Nephron (organoid): ENCODE results near the gene CDKN1A.

Source experiments
- H3K27ac Mint-ChIP-seq, 3 experiments: 2 replicates each; pipeline ENCODE4 v1.8.0; 2020; ENCODE audit warnings: mixed read lengths in 3 of 3, mild to moderate bottlenecking in 2 of 3, moderate library complexity in 1 of 3
- H3K27me3 Mint-ChIP-seq: 2 replicates; pipeline ENCODE4 v1.8.0; 2021; ENCODE audit warnings: low read depth, mild to moderate bottlenecking, moderate library complexity, mixed read lengths
- H3K36me3 Mint-ChIP-seq: 2 replicates; pipeline ENCODE4 v1.8.0; 2020; ENCODE audit warnings: low read depth, mixed read lengths
- H3K4me1 Mint-ChIP-seq: 2 replicates; pipeline ENCODE4 v1.8.0; 2020; ENCODE audit warnings: mixed read lengths
- H3K4me3 Mint-ChIP-seq, 3 experiments: 2 replicates each; pipeline ENCODE4 v1.8.0; 2020; ENCODE audit warnings: mild to moderate bottlenecking in 3 of 3, mixed read lengths in 3 of 3, moderate library complexity in 2 of 3
- H3K9me3 Mint-ChIP-seq: 2 replicates; pipeline ENCODE4 v1.8.0; 2020; ENCODE audit warnings: mixed read lengths
- TF ChIP-seq, protein P1 (sequence below), 3 experiments: fragments of 200-600 bp; sonication (generic); IDR thresholded peaks; one replicate each; pipeline ENCODE4 v1.5.0; 2021; ENCODE audit warnings: antibody characterized with exemption in 3 of 3; ENCODE audit not compliant: unreplicated experiment in 3 of 3

Gene CDKN1A

GRCh38 chr6:36685926-36686667, 7.6 kb downstream of the CDKN1A start:
- H3K36me3 Mint-ChIP-seq: peaks cover 12% of the 10 kb centered on the region
- no peak overlapping the region for H3K27ac Mint-ChIP-seq
- no peaks in the 10 kb centered on the region for H3K9me3 Mint-ChIP-seq
- H3K4me3 Mint-ChIP-seq: no peak overlapping the region
- H3K27me3 Mint-ChIP-seq: no peaks in the 10 kb centered on the region
- H3K4me1 Mint-ChIP-seq: peaks cover 15% of the 10 kb centered on the region
- TF ChIP-seq, protein P1, sequence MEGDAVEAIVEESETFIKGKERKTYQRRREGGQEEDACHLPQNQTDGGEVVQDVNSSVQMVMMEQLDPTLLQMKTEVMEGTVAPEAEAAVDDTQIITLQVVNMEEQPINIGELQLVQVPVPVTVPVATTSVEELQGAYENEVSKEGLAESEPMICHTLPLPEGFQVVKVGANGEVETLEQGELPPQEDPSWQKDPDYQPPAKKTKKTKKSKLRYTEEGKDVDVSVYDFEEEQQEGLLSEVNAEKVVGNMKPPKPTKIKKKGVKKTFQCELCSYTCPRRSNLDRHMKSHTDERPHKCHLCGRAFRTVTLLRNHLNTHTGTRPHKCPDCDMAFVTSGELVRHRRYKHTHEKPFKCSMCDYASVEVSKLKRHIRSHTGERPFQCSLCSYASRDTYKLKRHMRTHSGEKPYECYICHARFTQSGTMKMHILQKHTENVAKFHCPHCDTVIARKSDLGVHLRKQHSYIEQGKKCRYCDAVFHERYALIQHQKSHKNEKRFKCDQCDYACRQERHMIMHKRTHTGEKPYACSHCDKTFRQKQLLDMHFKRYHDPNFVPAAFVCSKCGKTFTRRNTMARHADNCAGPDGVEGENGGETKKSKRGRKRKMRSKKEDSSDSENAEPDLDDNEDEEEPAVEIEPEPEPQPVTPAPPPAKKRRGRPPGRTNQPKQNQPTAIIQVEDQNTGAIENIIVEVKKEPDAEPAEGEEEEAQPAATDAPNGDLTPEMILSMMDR (IDR thresholded peaks at IDR 0.05; ENCODE audit: unreplicated experiment in 3 of 3): no peak

DNA sequence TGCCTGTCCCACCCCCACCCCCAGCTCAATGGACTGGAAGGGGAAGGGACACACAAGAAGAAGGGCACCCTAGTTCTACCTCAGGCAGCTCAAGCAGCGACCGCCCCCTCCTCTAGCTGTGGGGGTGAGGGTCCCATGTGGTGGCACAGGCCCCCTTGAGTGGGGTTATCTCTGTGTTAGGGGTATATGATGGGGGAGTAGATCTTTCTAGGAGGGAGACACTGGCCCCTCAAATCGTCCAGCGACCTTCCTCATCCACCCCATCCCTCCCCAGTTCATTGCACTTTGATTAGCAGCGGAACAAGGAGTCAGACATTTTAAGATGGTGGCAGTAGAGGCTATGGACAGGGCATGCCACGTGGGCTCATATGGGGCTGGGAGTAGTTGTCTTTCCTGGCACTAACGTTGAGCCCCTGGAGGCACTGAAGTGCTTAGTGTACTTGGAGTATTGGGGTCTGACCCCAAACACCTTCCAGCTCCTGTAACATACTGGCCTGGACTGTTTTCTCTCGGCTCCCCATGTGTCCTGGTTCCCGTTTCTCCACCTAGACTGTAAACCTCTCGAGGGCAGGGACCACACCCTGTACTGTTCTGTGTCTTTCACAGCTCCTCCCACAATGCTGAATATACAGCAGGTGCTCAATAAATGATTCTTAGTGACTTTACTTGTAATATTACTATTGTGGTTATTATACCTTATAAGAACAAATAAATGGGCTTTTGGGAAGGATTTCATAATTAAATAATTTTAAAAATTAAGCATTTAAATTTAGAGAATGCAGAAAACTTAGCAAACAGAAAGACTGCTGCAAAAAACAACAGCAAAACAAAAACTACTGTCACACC, 8.4 kb downstream of the CDKN1A start:
- Mint-ChIP-seq H3K4me1 (peaks cover 15% of the 10 kb centered on the region), H3K27me3 (no peaks in the 10 kb centered on the region), H3K36me3 (peaks cover 12% of the 10 kb centered on the region), H3K27ac (no peak overlapping the region), H3K9me3 (no peaks in the 10 kb centered on the region), H3K4me3 (no peak overlapping the region)
- TF ChIP-seq, protein P1 (IDR thresholded peaks at IDR 0.05; ENCODE audit: unreplicated experiment in 3 of 3): no peak

GRCh38 chr6:36688063-36688738, 9.7 kb downstream of the CDKN1A start:
- no peaks in the 10 kb centered on the region for H3K27me3 Mint-ChIP-seq
- H3K4me1 Mint-ChIP-seq: peaks cover 5% of the 10 kb centered on the region
- H3K9me3 Mint-ChIP-seq: no peaks in the 10 kb centered on the region
- no peak overlapping the region for H3K4me3 Mint-ChIP-seq
- H3K36me3 Mint-ChIP-seq: peaks cover 12% of the 10 kb centered on the region
- H3K27ac Mint-ChIP-seq: no peak overlapping the region
- TF ChIP-seq, protein P1 (IDR thresholded peaks at IDR 0.05; ENCODE audit: unreplicated experiment in 3 of 3): no peak

- H3K27me3 Mint-ChIP-seq: no peaks in the 10 kb centered on the region
- H3K36me3 Mint-ChIP-seq: peaks cover 9% of the 10 kb centered on the region
- TF ChIP-seq, protein P1 (IDR thresholded peaks at IDR 0.05; ENCODE audit: unreplicated experiment in 3 of 3): no peak
- no peak overlapping the region for H3K27ac Mint-ChIP-seq
- no peaks in the 10 kb centered on the region for H3K9me3 Mint-ChIP-seq
- H3K4me3 Mint-ChIP-seq: no peak overlapping the region
- peaks cover under 1% of the 10 kb centered on the region for H3K4me1 Mint-ChIP-seq
Observed at GRCh38 chr6:36688739-36689075, 10.2 kb downstream of the CDKN1A start.

GRCh38 chr6:36691011-36691410, 12.5 kb downstream of the CDKN1A start:
- Mint-ChIP-seq H3K36me3 (peaks cover under 1% of the 10 kb centered on the region), H3K4me3 (no peak overlapping the region), H3K27me3 (no peaks in the 10 kb centered on the region), H3K27ac (no peak overlapping the region), H3K9me3 (no peaks in the 10 kb centered on the region), H3K4me1 (no peaks in the 10 kb centered on the region)
- TF ChIP-seq, protein P1 (IDR thresholded peaks at IDR 0.05; ENCODE audit: unreplicated experiment in 3 of 3): no peak
